Left cardiac atrium (tissue), 4 donors: Measurements from ENCODE around the gene SLC24A4. TPM values are rescaled to one million over a fixed set of nuclear protein-coding genes. Genes with fewer than 3 reads are reported as not detected.

ENCODE experiments used
- ATAC-seq, 2 donors: fragments of 200-7000 bp; cut with Tn5 transposase; one replicate each; pipeline ENCODE4 v1.9.1; 2020; ENCODE audit warnings: mild to moderate bottlenecking in 2 of 2, moderate library complexity in 2 of 2
- DNase-seq: peaks from one replicate; pipeline ENCODE4 v3.0.0-alpha.2; 2020
- intact Hi-C, 2 donors: fragments of 100-400 bp; cut with DNase I; formaldehyde crosslinking; loops; one replicate each; pipeline versions ENCODE4 v1.14.1 to v1.15.1; 2022 to 2023
- total RNA-seq, 2 donors: library from RNA; stranded (reverse); fragmentation: NEBNext Ultra II Directional; extraction: Animal tissue kit (Norgen Biotek cat#: 25700); gene quantifications; one replicate each; pipeline ENCODE4 v1.2.1, GENCODE V29; 2021
- donor health status: DM: no; HTN: yes; CAD: no.
- donor health status: DM: no; HTN: yes; CAD: no; lungs with severe emphysema.
- donor health status: DM: yes; HTN: yes; CAD: no.
- donor health status: Dilated cardiomyopathy.

Gene SLC24A4
- total RNA-seq, 2 donors from 2014 or later = 0.26 to 0.53 TPM

DNA sequence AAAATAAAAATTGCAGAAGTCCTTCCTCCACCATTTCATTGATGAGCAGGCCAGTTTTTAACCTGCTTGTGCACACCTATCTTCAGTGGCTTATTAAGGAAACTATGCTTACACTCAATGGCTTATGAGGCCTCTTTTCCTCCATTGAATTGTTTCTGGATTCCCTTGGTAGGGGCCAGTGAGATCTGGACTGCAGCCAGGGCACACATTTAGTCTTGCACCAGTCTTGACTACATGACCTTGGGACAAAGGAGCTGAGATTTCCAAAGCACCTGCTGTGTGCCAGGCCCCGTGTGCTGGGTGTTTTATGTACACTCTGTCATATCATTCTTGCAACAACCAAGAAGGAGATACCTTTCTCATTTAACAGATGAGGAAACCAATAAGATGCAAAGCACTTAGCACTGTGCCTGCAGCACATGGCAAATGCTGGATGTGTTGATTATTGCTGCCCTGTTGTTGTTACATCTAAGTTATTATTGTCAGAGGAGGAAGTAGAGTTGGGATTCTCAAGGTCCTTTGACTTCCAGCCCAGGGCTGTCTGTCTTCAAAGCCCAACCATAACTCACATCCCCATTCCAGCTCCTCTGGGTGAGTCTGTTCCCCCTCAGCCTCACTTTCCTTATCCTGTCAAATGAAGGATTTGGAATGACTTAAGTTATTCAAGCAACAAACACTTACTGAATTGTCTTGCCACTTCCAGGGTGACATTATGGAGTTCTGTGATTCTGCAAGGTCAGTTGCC is 159.0 kb downstream of the SLC24A4 start:
- intact Hi-C loops = no loop called here
- peak in 1 of 2 donors; percentile 36 for ATAC-seq
- no peak for DNase-seq

DNA sequence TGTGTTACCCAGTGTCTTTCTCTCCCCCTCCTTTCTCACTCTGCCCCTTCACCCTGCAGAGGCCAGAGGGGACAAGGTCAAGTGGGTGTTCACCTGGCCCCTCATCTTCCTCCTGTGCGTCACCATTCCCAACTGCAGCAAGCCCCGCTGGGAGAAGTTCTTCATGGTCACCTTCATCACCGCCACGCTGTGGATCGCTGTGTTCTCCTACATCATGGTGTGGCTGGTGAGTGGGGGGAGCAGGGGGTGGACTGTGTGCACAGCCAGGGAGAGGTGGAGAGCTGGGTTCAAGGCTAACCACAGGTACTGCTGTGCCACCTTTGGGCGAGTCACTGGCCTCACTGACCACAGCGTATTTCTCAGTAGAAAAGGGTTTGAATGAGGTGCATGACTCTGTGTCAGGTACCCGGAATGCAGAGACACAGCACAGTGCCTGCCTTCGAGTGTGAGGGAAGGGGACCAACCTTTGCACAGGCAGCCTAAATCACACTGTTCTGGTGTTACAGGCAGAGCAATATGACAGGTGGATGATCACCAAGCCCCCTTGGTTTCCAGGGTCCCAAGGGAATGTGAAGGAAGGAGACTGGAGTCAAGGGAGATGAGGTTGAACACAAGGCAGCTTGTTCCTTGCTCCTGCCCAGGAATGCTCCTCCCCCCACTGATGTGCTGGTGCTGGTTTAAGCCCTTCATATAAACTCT is 159.8 kb downstream of the SLC24A4 start:
- ATAC-seq = no peak
- intact Hi-C loops = no loop called here

DNA sequence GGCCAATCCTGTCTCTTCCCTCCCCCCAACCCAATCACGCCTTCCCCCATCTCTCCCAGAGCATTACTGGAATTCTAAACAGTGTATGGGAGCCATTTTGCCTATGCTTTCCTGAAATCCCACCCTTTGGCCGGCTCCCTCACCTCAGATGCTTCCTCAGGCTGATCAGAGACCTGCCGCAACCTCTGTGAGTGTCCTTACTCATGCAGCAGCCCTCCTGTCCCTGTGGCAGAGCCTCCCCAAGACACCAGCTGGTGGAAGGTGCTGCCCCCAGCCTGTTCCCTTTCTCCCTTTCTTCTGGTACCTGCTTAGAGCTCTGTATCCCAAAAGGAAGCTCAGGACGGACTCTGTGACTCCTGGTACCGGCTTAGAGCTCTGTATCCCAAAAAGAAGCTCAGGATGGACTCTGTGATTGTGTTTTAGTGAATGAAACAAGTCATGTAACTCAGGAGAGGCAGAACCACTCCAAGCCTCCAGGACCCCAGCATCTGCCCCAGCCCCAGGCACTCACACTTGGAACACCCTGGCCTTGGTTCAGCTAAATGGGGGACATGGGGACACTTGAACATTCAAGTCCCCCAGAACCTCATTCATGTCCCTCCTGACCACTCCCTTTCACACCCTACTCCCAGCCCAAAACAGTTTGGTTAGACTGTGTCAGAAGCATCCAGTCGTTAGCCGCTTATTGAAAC is 161.3 kb downstream of the SLC24A4 start:
- DNase-seq = no peak
- no peak for ATAC-seq
- intact Hi-C loops = no loop called here

More for the DNA sequence above, 159.8 kb downstream of the SLC24A4 start:
- no peak for DNase-seq

DNA sequence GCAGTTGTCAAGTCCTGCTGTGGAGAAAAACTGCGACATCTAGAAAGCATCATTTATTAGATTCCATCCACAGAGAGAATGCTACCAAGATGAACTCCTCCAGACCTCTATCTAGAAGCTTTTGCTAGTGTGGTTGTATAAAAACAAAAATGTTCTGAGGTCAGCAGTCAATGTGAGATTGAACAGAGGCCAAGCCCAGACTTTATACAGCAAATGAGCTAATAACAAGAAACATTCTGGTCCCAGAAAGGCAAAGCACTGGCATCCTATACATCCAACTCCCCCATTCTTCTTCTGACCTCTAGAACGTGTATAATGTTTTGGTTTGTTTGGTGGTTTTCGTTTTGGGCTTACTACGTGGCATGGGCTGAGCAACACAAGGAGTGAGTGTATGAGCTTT is 163.9 kb downstream of the SLC24A4 start:
- ATAC-seq = no peak
- intact Hi-C loops = no loop called here
- no peak for DNase-seq

- DNase-seq = no peak
- intact Hi-C loops = no loop called here
- peak in 1 of 2 donors; percentile 22 for ATAC-seq
Observed at GRCh38 chr14:92487513-92488133, 164.7 kb downstream of the SLC24A4 start.

GRCh38 chr14:92489394-92490238 is 166.7 kb downstream of the SLC24A4 start:
- intact Hi-C loops = no loop called here

DNA sequence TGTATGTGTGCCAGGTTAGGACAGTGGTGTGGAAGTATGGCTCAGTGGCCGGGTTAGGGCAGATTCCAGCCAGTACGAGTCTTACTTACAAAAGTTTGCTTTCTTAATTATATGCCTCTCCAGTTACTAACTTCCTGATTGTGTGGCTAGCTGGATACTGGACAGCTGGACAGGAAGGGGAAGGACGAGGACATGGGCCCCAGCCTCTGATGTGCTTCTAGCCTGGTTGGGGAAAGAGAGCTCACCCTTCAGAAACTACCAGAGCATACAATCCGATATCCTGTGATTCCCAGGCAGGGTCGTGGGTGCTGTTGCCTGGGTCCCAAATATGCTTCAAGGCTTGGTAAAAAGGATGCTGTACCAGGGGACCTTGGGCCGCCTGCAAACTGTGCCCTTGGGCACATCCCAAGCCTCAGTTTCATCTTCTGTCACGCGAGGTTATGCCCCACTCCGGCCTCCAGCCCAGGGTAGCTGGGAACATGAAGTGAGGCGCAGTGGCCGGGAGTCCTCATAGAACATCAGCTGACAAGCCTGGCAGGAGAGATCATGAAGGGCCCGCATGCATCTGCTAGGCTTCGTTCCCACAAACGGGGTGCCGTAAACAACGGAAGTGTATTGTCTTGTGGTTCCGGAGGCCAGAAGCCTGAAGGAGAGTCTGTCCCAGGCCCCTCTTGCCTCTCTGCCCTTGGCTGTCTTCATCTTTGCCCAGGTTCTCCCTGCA is 167.4 kb downstream of the SLC24A4 start:
- DNase-seq (no peak), ATAC-seq (peak; percentile 34 to 36)
- intact Hi-C loops = no loop called here

More at GRCh38 chr14:92489394-92490238, 166.7 kb downstream of the SLC24A4 start:
- DNase-seq = no peak
- no peak for ATAC-seq

DNA sequence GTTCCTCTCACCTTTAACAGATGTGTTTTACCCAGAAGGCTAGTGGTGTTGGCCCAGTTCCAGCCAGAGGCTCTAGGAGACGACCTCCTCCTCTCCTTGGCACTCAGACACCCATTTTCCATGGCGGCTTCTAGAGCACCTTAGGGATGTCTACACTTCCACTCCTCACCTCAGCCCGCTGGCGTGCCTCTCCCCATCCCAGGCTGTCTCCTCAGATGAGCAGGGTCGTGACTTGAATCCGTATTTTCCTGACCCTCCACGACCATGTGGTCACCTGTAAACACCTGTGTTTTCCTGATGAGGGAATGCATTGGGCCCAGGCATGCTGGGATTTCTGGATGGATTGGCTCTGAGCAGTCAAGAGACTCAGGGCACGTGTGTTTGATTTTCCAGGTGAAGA is 168.8 kb downstream of the SLC24A4 start:
- DNase-seq = no peak
- no peak for ATAC-seq
- intact Hi-C loops = no loop called here

GRCh38 chr14:92492258-92492657 is 169.3 kb downstream of the SLC24A4 start:
- no peak for DNase-seq
- intact Hi-C loops = no loop called here

DNA sequence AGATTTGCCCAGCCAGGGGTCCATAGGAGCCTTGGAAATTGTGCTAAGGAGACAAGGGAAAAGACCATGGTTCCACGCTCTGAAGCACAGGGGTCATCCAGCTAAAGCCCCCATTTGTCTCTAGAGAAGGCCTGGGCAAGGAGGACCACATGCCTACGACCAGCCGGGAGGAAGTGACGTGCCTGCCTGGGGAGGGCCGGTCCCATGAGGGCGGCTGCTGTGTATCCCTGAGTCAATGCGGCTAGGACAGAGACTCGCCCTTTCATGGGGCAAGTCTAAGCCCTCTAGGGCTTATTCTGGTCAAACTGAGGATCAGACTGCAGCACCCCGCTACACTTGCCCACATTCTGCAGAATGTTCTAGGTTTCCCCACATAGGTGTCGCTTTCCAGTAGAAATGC is 170.1 kb downstream of the SLC24A4 start:
- intact Hi-C loops = no loop called here
- ATAC-seq = no peak
- no peak for DNase-seq

More at GRCh38 chr14:92492258-92492657, 169.3 kb downstream of the SLC24A4 start:
- ATAC-seq = peak; percentile 48 to 64

DNA sequence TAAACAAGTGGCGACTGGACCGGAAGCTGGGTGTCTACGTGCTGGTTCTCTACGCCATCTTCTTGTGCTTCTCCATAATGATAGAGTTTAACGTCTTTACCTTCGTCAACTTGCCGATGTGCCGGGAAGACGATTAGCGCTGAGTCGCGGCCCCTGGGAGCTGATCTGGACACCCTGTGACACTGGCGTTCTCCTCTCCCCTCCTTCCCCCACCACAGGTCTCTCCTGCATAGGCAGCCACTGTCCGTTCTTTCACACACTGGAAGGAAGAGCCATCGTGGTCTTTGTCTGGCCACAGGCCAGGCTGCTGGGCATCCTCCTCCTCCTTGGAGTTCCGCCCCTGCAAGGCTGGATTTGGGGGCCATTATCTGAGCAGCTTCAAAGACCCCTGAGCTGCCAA is 170.5 kb downstream of the SLC24A4 start:
- intact Hi-C loops = no loop called here

DNA sequence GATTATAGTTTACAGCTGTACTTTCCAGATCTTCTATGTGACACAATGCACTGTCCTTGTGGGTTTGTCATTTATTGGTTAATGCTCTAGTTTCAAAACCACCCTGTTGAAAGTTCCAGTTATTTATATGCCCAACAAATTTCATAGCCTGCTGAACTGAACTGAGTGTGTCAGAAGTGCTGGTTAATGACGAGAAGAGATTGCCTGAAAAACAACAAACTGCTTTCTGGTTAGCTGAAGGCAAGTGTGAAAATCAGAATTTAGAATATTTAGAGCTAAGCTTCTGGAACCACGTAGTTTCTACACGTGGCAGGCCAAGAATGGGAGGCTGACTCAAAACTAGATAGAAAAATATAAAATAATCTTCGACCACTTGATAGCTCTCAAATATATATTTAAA is 171.5 kb downstream of the SLC24A4 start:
- ATAC-seq = no peak
- intact Hi-C loops = no loop called here
- DNase-seq = no peak

More for the DNA sequence above, 170.5 kb downstream of the SLC24A4 start:
- ATAC-seq (no peak), DNase-seq (no peak)

- intact Hi-C loops = no loop called here
- ATAC-seq = peak in 1 of 2 donors; percentile 18
- no peak for DNase-seq
Observed at GRCh38 chr14:92495027-92495426, 172.1 kb downstream of the SLC24A4 start.

GRCh38 chr14:92496191-92496857 is 173.4 kb downstream of the SLC24A4 start:
- ATAC-seq (no peak), DNase-seq (no peak)
- intact Hi-C loops = no loop called here

GRCh38 chr14:92497391-92497790 is 174.4 kb downstream of the SLC24A4 start:
- ATAC-seq = no peak
- DNase-seq = no peak
- intact Hi-C loops = no loop called here

- ATAC-seq = no peak
- intact Hi-C loops = no loop called here
- no peak for DNase-seq
Observed at GRCh38 chr14:92499234-92499633, 176.3 kb downstream of the SLC24A4 start.

GRCh38 chr14:92500491-92500941 is 177.6 kb downstream of the SLC24A4 start:
- DNase-seq (no peak), ATAC-seq (peak; percentile 14 to 42)
- intact Hi-C loops = no loop called here
